Fibroblast of the aortic adventitia (primary cell): ENCODE data around the gene HPS6. TPM values are rescaled to one million over a fixed set of nuclear protein-coding genes. Genes with fewer than 3 reads are reported as not detected.

ENCODE experiments used
- DNase-seq: peaks from one replicate; pipeline ENCODE4 v3.0.0-alpha.2; 2010; ENCODE audit warnings: low read depth
- H3K4me3 ChIP-seq: 2 replicates; pipeline ENCODE4 v1.5.1; 2011; ENCODE audit warnings: low read depth, mild to moderate bottlenecking, control low read depth, low read length, moderate library complexity
- total RNA-seq: library from RNA; depleted of rRNA; stranded (reverse); fragments of >200 nt; gene quantifications from 2 replicates; pipeline ENCODE4 v1.2.3, GENCODE V29; 2012; ENCODE audit warnings: low replicate concordance
- TF ChIP-seq, protein P1 (sequence below): IDR thresholded peaks from 2 replicates; pipeline ENCODE4 v1.5.1; 2011; ENCODE audit warnings: mild to moderate bottlenecking, low read length, control low read depth, inconsistent platforms; ENCODE audit not compliant: insufficient read depth

HPS6 gene
- total RNA-seq, 1 donor: 18.2 TPM

- H3K4me3 ChIP-seq: no peak overlapping the region
- TF ChIP-seq, protein P1, sequence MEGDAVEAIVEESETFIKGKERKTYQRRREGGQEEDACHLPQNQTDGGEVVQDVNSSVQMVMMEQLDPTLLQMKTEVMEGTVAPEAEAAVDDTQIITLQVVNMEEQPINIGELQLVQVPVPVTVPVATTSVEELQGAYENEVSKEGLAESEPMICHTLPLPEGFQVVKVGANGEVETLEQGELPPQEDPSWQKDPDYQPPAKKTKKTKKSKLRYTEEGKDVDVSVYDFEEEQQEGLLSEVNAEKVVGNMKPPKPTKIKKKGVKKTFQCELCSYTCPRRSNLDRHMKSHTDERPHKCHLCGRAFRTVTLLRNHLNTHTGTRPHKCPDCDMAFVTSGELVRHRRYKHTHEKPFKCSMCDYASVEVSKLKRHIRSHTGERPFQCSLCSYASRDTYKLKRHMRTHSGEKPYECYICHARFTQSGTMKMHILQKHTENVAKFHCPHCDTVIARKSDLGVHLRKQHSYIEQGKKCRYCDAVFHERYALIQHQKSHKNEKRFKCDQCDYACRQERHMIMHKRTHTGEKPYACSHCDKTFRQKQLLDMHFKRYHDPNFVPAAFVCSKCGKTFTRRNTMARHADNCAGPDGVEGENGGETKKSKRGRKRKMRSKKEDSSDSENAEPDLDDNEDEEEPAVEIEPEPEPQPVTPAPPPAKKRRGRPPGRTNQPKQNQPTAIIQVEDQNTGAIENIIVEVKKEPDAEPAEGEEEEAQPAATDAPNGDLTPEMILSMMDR: no peak
Measured at GRCh38 chr10:102086196-102086595, 21.0 kb downstream of the HPS6 start.

DNA sequence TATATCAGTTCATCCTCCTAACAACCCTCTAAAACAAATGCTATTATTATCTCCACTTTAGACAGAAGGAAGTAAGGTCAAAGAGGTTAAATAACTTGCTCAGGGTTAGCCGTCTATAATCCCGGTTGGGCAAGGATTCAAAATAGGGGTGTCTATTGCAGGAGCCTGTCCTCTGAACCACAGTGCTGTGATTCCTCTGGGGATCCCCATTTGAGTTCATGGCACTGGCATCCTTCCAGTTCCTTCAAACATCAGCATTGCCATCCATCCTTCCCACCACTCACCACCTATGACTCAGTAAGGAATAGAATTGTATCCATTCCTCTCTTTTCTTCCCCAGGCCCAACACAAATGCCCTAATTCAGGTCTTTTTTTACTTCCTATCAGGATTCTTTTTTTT, 25.6 kb downstream of the HPS6 start:
- no peak for DNase-seq
- no peak overlapping the region for H3K4me3 ChIP-seq
- TF ChIP-seq, protein P1: no peak

More at GRCh38 chr10:102086196-102086595, 21.0 kb downstream of the HPS6 start:
- DNase-seq: no peak

DNA sequence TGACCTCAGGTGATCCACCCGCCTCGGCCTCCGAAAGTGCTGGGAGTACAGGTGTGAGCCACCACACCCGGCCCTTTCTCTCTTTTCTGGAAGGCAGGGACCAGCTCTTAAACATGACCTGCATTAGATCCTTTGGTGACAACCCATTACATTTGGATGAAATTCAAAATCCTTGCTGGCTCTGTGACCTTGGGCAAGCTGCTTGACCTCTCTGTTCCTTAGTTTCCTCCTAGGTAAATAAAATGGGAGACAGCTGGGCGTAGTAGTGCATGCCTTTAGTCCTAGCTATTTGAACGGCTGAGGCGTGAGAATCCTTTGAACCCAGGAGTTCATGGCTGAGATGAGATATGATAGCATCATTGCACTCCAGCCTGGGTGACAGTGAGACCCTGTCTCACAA, 31.3 kb downstream of the HPS6 start:
- no peak overlapping the region for H3K4me3 ChIP-seq
- no peak for DNase-seq
- TF ChIP-seq, protein P1: no peak

DNA sequence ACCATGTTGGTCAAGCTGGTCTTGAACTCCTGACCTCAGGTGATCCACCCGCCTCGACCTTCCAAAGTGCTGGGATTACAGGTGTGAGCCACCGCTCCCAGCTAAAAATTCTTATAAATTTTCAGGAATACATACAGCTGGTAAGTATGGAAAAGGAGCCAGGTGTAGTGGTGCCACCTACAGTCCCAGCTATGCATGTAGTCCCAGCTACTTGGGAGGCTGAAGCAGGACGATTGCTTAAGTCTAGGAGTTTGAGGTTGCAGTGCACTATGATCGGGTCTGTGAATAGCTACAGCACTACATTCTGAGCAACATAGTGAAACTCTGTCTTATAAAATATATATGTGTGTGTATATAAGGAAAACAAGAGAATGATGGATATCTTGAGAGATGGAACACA, 36.0 kb downstream of the HPS6 start:
- H3K4me3 ChIP-seq: no peak overlapping the region
- DNase-seq: no peak

DNA sequence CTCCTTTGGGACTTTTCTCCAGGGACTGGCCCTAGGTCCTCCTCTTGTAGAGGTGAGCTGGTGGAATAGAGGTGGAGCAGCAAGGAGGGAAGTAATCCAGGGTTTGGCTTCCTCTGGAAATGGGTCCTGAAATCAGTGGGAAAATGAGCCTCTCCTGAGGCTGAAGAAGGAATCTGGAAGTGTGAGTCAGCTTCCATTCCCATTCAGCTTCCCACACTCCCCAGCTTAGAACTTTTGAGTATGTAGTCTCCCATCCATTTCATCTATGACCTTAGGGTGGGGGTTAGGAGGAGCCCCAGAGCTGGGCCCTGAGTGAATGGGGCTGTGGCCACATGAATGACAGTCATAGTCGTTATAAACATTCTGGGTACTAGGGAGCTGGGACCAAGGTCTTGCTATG, 37.3 kb downstream of the HPS6 start:
- no peak for DNase-seq
- TF ChIP-seq, protein P1: no peak
- H3K4me3 ChIP-seq: no peak overlapping the region

More for the DNA sequence above, 36.0 kb downstream of the HPS6 start:
- TF ChIP-seq, protein P1: no peak

DNA sequence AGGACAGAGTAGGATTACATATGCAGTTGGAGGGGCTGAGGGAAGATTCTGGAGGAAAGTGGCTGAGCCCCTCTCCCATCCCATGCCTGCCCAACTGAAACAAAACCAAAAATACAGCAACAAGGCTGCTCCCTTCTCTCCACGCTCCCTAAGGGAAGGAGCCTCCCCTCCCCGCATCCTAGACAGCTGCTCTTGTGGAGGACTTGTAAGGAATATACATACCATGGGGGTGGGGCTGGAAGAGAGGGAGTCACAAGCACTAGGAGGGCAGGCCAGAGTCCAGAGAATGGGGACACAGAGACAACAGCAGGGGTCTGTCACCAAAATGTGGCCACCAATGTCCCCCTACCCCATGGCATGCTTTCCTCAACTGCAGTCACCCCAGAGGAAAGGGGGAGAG, 41.8 kb downstream of the HPS6 start:
- TF ChIP-seq, protein P1: no peak
- H3K4me3 ChIP-seq: no peak overlapping the region
- DNase-seq: no peak

DNA sequence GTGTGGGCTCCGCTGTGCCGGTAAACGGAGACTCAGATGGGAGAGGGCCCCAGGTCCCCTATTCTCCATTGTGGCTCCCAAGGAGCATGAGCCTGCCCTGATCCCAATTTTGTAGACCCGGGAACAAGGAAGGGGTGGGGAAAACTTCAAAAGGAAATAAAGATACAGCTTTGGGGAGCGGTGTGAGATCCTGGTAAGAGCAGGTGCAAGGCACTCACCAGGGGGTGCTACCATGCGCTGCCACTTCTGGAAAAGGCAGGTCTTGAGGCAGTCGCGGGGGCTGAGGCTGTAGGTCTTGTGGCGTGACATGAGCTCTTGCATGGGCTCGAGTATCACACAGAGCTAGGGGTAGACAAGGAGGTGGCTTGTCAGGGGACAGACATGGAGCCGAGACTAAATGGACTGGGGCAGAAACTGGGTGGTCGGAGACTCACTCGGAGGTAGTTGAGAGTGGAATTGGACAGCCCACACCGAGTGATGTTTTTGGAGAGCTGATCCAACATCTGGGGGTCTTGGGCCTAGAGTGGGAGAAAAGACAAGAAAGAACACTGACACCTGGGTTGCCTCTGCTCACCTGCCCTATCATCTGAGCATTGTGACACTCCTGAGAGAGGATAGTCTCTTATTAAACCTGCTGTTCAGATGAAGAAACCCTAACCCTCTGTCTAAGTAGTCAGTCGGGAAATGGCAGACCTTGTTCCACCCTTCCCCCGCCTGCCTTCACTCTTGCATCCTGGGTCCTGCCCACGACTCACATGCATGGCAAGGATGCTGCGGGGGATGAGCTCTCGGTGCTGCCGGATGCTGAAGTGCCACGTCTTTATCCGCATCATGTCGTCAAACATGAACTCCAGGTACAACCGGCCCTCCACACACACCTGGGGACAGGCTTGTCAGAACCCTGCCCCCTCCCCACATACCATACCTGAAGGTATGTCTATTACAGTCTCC, 44.3 kb downstream of the HPS6 start:
- TF ChIP-seq, protein P1: no peak
- no peak for DNase-seq
- H3K4me3 ChIP-seq: no peak overlapping the region
